Cardiac fibroblast (primary cell): ENCODE data around the gene NOS3.

Experiments
- DNase-seq, 2 donors: peaks; one replicate each; pipeline versions ENCODE4 v3.0.0 to v3.0.0-alpha.2; 2010; ENCODE audit warnings: low read depth in 2 of 2
- H3K4me3 ChIP-seq, 2 donors: replicated peaks in 1 of 2; 1 replicate in 1 of 2; 2 replicates in 1 of 2; pipeline ENCODE4 v1.5.1; 2011; ENCODE audit warnings: low read depth in 2 of 2, low read length in 2 of 2, mild to moderate bottlenecking in 2 of 2, moderate library complexity in 1 of 2
- CTCF ChIP-seq: IDR thresholded peaks from one replicate; pipeline ENCODE4 v1.5.1; 2011; ENCODE audit warnings: low read depth, mild to moderate bottlenecking, low read length, inconsistent platforms

Gene NOS3

GRCh38 chr7:150982351-150982750, 8.5 kb upstream of the NOS3 start:
- no peak for DNase-seq
- no peak for TF ChIP-seq CTCF
- H3K4me3 ChIP-seq = no peak overlapping the region

- DNase-seq = peak; percentile 39 to 40
Observed at GRCh38 chr7:150983893-150984368, 6.9 kb upstream of the NOS3 start.

GRCh38 chr7:150986099-150986512, 4.7 kb upstream of the NOS3 start:
- DNase-seq = peak; percentile 59
- TF ChIP-seq CTCF = peak; percentile 83
- no peak overlapping the region for H3K4me3 ChIP-seq

More at GRCh38 chr7:150983893-150984368, 6.9 kb upstream of the NOS3 start:
- no peak for TF ChIP-seq CTCF
- no peak overlapping the region for H3K4me3 ChIP-seq

- TF ChIP-seq CTCF = no peak
- H3K4me3 ChIP-seq = no peak overlapping the region
Observed at GRCh38 chr7:150986556-150986955, 4.3 kb upstream of the NOS3 start.

GRCh38 chr7:150988230-150989226, 2.3 kb upstream of the NOS3 start:
- TF ChIP-seq CTCF = peak; percentile 84
- peak; percentile 36 to 53 for DNase-seq
- H3K4me3 ChIP-seq = no peak overlapping the region

More at GRCh38 chr7:150986556-150986955, 4.3 kb upstream of the NOS3 start:
- DNase-seq = no peak

- DNase-seq = no peak
- no peak for TF ChIP-seq CTCF
- no peak overlapping the region for H3K4me3 ChIP-seq
Observed at GRCh38 chr7:150989456-150989855, 1.4 kb upstream of the NOS3 start.
